NCI-H1417 (cell line): ENCODE measurements around the gene DNAH2.
A peak's percentile ranks its signal among the peaks of the same experiment; 100 is the strongest.

Experiments used
- DNase-seq, 3 experiments: peaks; one replicate each; lab custom pipeline; 2025; lab: John Stamatoyannopoulos, UW

The DNAH2 gene

GRCh38 chr17:7818746-7819645 lies 101.5 kb downstream of the DNAH2 start:
- DNase-seq, result no peak

- no peak for DNase-seq
These were observed 102.7 kb downstream of the DNAH2 start for GRCh38 chr17:7820231-7820630.

GRCh38 chr17:7822126-7822525 lies 104.6 kb downstream of the DNAH2 start:
- no peak for DNase-seq

- peak in 1 of 3 experiments; percentile 3 for DNase-seq
These were observed 106.0 kb downstream of the DNAH2 start for GRCh38 chr17:7823581-7824001.

GRCh38 chr17:7824021-7824924 lies 106.7 kb downstream of the DNAH2 start:
- DNase-seq, result no peak

- peak in 2 of 3 experiments; percentile 1 to 8 for DNase-seq
These were observed 107.9 kb downstream of the DNAH2 start for GRCh38 chr17:7825206-7825990.

- DNase-seq, result no peak
These were observed 113.1 kb downstream of the DNAH2 start for GRCh38 chr17:7830616-7831015.

- DNase-seq, result no peak
These were observed 113.7 kb downstream of the DNAH2 start for GRCh38 chr17:7831233-7831632.

GRCh38 chr17:7832431-7832830 lies 114.9 kb downstream of the DNAH2 start:
- no peak for DNase-seq

- no peak for DNase-seq
These were observed 115.7 kb downstream of the DNAH2 start for GRCh38 chr17:7833011-7833794.

- DNase-seq, result peak; percentile 74 to 82 (median 81)
These were observed 116.4 kb downstream of the DNAH2 start, which contains the start of gene KDM6B for GRCh38 chr17:7833795-7834541. Gene KDM6B, plus strand, starts transcription at chr17:7834217. Its CDS starts 11,338 bp downstream, at chr17:7845555.

GRCh38 chr17:7834542-7834956 lies 117.0 kb downstream of the DNAH2 start:
- DNase-seq, result no peak

GRCh38 chr17:7834957-7835813 lies 117.6 kb downstream of the DNAH2 start:
- peak; percentile 88 to 98 (median 94) for DNase-seq

GRCh38 chr17:7835814-7836595 lies 118.5 kb downstream of the DNAH2 start:
- peak; percentile 31 to 66 (median 63) for DNase-seq

GRCh38 chr17:7836596-7837407 lies 119.3 kb downstream of the DNAH2 start:
- DNase-seq, result peak; percentile 85 to 95 (median 89)

- peak in 2 of 3 experiments; percentile 46 to 54 for DNase-seq
These were observed 120.0 kb downstream of the DNAH2 start for GRCh38 chr17:7837408-7838088.
